HG02884 (cell line): ENCODE data around the gene EEIG2.
"Not testable (repeated sequence)": the region's sequence is repeated elsewhere in the genome, so short reads cannot be mapped to it uniquely, and the experiment has no call there.

Experiments used
- ATAC-seq: cut with Tn5 transposase; IDR thresholded peaks from one replicate; pipeline ENCODE4 v1.9.1; 2021; ENCODE audit warnings: mild to moderate bottlenecking, moderate library complexity; ENCODE audit not compliant: unreplicated experiment

The EEIG2 gene

GRCh38 chr1:108541861-108542260 is 18.0 kb upstream of the EEIG2 start:
- no peak for ATAC-seq

- not testable (repeated sequence) for ATAC-seq
Measured at GRCh38 chr1:108547493-108547892, 12.4 kb upstream of the EEIG2 start.

DNA sequence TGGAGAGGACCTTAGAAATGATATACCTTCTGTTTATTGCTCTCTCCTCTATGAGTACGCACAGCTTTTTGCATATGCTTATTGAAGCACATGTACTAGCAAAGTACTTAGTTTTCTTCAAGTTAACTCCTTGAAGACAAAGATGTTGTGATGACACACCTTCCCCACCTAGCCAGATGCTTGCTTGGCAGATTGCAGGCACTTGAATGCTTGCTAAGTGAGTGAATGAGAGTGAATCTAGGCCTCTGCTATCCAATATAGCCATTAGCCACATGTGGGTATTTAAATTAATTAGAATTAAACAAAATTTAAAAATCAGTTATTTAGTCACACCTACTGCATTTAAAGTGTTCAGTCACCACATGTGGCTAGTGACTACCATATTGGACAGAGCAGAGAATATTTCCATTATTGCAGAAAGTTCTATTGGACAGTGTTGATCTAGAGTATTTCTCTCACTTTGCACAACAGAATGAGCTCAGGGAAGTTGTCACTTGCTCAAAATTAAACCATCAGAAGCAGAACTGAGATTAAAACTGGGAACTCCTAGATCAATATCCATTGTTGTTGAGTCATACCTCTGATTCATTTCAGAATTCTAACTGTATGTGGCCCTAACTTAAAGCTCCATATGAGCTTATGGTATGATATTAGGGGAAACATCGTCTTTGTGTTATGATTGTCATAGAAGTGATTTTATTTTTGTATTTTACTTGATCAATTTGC is 8.6 kb upstream of the EEIG2 start:
- ATAC-seq = peak; percentile 92

- ATAC-seq = no peak
Measured at GRCh38 chr1:108553905-108554304, 6.0 kb upstream of the EEIG2 start.

GRCh38 chr1:108554682-108555427 is 5.0 kb upstream of the EEIG2 start:
- no peak for ATAC-seq

GRCh38 chr1:108556066-108556465 is 3.8 kb upstream of the EEIG2 start:
- ATAC-seq = no peak

DNA sequence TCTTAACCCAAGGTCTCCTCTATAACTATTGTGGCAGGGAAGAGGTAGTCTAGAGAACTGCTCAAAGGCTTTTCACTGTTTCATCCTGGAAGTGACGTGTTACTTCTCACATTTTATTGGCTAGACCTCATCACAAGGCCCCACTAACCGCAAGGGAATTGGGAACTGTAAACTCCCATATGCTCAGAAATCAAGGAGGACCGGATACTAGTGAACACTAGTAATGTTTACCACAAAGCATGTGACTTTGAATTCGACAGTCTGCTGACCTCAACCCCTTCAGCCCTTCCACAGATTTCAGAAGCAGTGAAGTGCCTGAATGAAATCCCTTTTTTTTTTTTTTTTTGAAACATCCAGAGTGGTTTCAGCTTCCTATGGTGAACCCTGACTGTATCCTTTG is 3.4 kb upstream of the EEIG2 start:
- no peak for ATAC-seq

DNA sequence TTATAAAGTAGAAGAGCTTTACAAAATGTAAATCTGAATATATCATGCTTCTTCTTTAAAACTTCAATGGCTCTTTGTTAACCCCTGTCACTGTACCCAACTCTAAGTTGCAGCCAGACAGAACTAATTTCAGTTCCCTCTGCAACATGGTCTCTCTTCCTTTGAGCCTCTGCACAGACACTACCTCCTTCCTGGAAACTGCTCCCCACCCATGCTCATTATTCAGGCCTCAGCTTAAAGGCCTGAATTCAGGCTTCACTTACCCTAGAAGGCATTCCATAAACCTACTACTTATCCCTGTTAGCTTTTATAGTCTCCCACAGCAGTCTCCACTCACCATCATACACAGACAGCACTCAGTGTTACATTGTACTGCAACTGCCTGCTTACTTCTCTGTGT is 2.6 kb upstream of the EEIG2 start:
- ATAC-seq = peak; percentile 19

GRCh38 chr1:108560189-108560873 is 431 bp downstream of the EEIG2 start:
- ATAC-seq = peak; percentile 22

- ATAC-seq = peak; percentile 32
Measured at GRCh38 chr1:108560874-108561459, 1.1 kb downstream of the EEIG2 start.

- ATAC-seq = peak; percentile 38
Measured at GRCh38 chr1:108561689-108562326, 1.9 kb downstream of the EEIG2 start.

DNA sequence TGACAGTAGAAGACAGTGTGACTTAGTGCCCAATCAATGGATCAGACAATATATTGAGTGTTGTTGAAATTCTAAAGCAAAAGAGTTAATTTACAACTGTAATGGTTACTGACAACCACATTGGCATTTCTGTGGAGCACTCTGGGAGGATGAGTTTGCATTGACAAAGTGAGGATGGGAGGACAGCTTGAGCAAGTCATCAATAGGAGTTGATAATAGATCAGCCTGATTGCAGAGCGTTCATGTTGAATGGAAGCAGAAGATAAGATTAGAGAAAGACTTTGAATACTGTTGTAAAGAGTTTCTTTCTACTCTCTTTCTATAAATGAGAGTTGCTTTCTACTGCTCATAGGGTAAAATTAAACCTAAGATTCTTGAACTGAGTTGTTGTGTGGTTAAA is 3.9 kb downstream of the EEIG2 start:
- no peak for ATAC-seq

- ATAC-seq = no peak
Measured at GRCh38 chr1:108565081-108565480, 5.2 kb downstream of the EEIG2 start.

- ATAC-seq = no peak
Measured at GRCh38 chr1:108565512-108565911, 5.6 kb downstream of the EEIG2 start.

- no peak for ATAC-seq
Measured at GRCh38 chr1:108568589-108568988, 8.7 kb downstream of the EEIG2 start.

DNA sequence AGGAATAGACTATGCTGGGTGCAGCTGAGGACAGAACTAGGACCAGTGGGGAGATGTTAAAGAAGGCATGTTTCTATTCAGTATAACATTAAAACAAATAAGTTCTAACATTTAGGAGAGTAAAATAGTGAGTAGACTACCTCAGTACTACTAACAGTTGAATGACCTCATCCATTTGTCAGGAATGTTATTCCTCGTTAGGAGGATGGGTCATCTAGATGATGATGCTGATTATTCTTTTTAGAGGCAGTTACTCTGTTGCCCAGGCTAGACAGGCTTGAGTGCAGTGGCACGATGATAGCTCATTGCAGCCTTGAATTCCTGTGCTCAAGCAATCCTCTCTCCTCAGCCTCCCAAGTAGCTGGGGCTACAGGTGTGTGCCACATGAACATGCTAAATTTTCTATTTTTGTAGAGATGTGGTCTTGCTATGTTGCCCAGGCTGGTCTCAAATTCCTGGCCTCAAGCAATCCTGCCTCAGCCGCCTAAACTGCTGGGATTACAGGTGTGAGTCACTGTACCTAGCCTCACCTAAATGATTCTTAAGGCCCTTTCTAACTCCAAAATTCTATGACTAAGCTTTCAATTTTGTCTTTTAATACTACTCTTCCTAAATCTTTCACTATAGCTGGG is 9.3 kb downstream of the EEIG2 start:
- ATAC-seq = no peak

DNA sequence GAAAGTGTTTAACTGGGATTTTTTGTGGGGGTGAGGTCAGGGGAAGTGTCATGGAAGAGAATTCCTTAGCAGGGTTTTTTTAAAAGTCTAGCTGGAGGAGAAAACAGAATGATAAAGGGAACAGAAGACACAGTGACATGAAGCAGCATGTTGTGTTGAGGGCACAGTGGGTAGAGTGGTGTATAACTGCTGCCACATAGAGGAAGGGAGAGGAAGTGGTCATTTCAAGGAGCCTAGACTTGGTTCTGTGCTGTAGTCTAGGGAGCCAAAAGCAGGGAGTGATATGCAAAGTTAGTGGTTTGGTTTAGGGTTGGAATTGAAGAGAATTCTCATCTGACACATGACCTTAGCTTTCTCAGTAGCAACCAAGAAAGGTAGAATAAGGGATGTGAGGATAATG is 10.2 kb downstream of the EEIG2 start:
- ATAC-seq = peak; percentile 96

- ATAC-seq = no peak
Measured at GRCh38 chr1:108570998-108571401, 11.1 kb downstream of the EEIG2 start.

GRCh38 chr1:108572182-108572581 is 12.3 kb downstream of the EEIG2 start:
- ATAC-seq = no peak

DNA sequence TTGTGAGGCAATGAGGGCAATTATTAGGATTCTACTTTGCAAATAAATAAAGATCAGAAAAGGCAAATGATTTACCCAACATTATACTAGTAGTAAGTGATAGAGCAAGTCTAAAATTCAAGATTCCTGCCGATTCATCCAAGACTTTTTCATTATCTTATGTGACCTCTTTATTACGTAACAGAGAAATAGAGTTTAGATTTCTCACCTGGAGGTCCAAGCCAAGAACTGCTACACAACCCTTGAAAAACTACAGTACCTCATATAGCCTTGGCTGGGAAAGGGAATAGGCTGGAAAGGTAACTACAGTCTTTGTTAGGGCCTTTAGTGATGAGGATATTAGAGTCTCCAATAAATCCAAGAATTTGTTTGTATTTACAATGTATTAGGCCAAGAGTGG is 13.3 kb downstream of the EEIG2 start:
- no peak for ATAC-seq

- no peak for ATAC-seq
Measured at GRCh38 chr1:108574008-108574407, 14.1 kb downstream of the EEIG2 start.
